HL-60 (cell line): ENCODE measurements around the gene MRPS23.

Source experiments
- DNase-seq, 2 experiments: peaks; one replicate each; pipeline ENCODE4 v3.0.0-alpha.2; 2010 to 2020; ENCODE audit warnings: low read depth in 1 of 2, low spot score in 1 of 2
- H3K27ac ChIP-seq: fragments of 250-450 bp; sonication (Bioruptor Pico); replicated peaks from 2 replicates; pipeline ENCODE4 v1.5.1; 2020; ENCODE audit warnings: mild to moderate bottlenecking, moderate library complexity
- H3K27me3 ChIP-seq: fragments of 250-450 bp; sonication (Bioruptor Pico); 2 replicates; pipeline ENCODE4 v1.5.1; 2021; ENCODE audit warnings: mild to moderate bottlenecking, moderate library complexity; ENCODE audit not compliant: insufficient read depth, poor library complexity, severe bottlenecking
- H3K4me3 ChIP-seq: replicated peaks from 2 replicates; pipeline ENCODE4 v1.5.1; 2011; ENCODE audit warnings: mild to moderate bottlenecking, control low read depth, low read length; ENCODE audit not compliant: insufficient read depth
- CTCF ChIP-seq: IDR thresholded peaks from one replicate; pipeline ENCODE4 v1.5.1; 2011; ENCODE audit warnings: low read length, control low read depth, inconsistent platforms; ENCODE audit not compliant: insufficient read depth
- GABPA ChIP-seq: IDR thresholded peaks from 2 replicates; pipeline ENCODE4 v1.6.1; 2012; ENCODE audit warnings: low read depth
- POLR2AphosphoS5 ChIP-seq: IDR thresholded peaks from 2 replicates; pipeline ENCODE4 v1.6.1; 2012; ENCODE audit warnings: low read depth
- SPI1 ChIP-seq: IDR thresholded peaks from 2 replicates; pipeline ENCODE4 v1.6.1; 2012; ENCODE audit warnings: low read depth, mild to moderate bottlenecking, borderline replicate concordance
- TF ChIP-seq, protein P1 (sequence below): IDR thresholded peaks from 2 replicates; pipeline ENCODE4 v1.6.1; 2012; ENCODE audit warnings: low read depth; ENCODE audit not compliant: insufficient replicate concordance

The MRPS23 gene

DNA sequence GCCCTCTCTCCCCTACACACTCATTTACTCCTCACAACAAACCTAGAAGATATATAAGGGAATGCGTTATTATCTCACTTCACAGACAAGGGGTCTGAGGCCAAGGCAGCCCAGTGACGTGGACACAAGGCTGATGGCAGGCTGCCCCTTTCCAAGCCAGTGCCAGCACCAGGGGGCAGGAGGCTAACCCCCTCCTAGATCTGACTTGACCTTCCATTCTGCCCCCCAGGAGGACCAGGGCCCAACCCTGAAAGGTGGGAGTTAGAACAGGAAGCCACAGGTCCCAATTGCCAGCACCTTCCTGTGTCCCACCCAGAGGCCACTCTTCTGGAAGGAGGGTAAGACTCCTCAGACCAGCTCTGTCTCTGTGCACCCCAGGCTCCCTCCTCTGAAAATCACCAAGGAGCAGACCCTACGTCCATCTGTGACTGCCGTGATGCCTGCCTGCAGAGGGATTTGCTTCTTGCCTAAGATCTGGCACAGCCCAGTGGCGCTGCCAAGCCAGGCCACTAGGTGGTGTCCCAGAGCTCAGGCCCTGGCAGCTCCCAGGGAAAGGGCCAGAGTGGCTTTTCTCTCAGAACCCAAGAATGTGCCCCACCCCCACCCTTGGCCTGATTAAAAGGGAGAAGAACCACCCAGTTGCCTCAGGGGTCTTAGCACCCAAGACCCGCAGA lies 42.4 kb upstream of the MRPS23 start:
- TF ChIP-seq CTCF (peak; percentile 87), SPI1 (no peak)
- Histone ChIP-seq H3K27me3 (no peaks in the 10 kb centered on the region), H3K27ac (peak overlapping the region; percentile 97), H3K4me3 (no peak overlapping the region)
- DNase-seq, result peak in 1 of 2 experiments; percentile 86

- no peak overlapping the region for H3K27ac ChIP-seq
- H3K27me3 ChIP-seq, result no peaks in the 10 kb centered on the region
- no peak for DNase-seq
- TF ChIP-seq, protein P1, sequence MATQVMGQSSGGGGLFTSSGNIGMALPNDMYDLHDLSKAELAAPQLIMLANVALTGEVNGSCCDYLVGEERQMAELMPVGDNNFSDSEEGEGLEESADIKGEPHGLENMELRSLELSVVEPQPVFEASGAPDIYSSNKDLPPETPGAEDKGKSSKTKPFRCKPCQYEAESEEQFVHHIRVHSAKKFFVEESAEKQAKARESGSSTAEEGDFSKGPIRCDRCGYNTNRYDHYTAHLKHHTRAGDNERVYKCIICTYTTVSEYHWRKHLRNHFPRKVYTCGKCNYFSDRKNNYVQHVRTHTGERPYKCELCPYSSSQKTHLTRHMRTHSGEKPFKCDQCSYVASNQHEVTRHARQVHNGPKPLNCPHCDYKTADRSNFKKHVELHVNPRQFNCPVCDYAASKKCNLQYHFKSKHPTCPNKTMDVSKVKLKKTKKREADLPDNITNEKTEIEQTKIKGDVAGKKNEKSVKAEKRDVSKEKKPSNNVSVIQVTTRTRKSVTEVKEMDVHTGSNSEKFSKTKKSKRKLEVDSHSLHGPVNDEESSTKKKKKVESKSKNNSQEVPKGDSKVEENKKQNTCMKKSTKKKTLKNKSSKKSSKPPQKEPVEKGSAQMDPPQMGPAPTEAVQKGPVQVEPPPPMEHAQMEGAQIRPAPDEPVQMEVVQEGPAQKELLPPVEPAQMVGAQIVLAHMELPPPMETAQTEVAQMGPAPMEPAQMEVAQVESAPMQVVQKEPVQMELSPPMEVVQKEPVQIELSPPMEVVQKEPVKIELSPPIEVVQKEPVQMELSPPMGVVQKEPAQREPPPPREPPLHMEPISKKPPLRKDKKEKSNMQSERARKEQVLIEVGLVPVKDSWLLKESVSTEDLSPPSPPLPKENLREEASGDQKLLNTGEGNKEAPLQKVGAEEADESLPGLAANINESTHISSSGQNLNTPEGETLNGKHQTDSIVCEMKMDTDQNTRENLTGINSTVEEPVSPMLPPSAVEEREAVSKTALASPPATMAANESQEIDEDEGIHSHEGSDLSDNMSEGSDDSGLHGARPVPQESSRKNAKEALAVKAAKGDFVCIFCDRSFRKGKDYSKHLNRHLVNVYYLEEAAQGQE, result no peak
- TF ChIP-seq SPI1 (no peak), GABPA (no peak), POLR2AphosphoS5 (no peak), CTCF (no peak)
- no peak overlapping the region for H3K4me3 ChIP-seq
Observed at GRCh38 chr17:57890857-57891232, 41.0 kb upstream of the MRPS23 start.

DNA sequence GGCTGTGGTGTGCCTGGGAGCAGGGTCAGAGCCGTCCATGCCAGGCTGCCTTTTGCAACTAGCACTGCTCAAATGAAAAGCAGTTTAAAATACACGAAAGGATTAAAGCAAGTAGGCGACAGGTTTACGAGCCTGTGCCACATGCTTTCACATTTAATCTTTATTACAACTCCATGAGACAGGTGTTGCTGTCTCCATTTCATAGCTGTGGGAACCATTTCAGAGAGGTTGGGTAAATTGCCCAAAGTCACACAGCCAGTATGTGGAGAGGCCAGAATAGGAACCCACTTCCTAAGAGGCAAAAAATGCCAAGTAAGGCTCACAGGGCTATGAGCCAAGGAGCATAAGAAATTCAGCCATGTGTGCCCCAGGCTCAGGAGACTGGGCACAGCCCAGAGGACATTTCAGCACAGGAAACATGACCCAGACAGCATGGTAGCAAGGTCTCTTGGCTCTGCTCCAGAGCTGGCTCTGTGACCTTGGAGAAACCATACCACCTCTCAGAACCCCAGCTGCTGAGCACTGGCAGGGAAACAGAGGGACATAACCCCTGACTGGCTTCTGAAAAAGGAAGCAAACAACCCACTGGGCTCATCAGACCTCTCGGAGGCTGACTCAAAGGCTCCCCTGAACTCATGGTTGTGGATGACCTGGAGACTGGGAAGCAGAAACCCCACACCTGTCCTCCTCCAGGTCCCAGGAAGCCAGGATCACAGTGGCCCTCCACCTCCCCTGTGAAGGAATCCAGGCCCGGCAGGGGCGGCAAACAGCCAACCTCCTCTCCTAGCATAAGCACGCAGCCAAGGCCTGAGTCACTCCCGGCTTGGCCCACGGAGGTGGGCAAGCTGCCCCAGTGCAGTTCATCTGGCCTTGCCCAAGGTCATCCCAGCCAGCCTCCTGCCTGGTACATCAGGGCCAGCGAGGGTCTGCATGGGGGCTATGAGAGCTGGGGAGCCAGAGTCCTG lies 40.3 kb upstream of the MRPS23 start:
- H3K4me3 ChIP-seq, result no peak overlapping the region
- H3K27ac ChIP-seq, result no peak overlapping the region; the same call in 1 of the 2 replicates
- peak in 1 of 2 experiments; percentile 26 for DNase-seq
- no peaks in the 10 kb centered on the region for H3K27me3 ChIP-seq
- TF ChIP-seq SPI1 (no peak), CTCF (no peak), GABPA (no peak), POLR2AphosphoS5 (no peak)
- TF ChIP-seq, protein P1, result no peak
